Activated gamma-delta T cell treated with anti-CD3 and anti-CD28 coated beads, Interleukin-2, amount 50 U/mL, for 16 hours (primary cell): ENCODE results near the gene ERBB4.

Experiments
- DNase-seq: peaks from one replicate; pipeline ENCODE4 v3.0.0-alpha.2; 2020; ENCODE audit warnings: low read depth

Gene ERBB4

GRCh38 chr2:212360068-212360460 lies 178.5 kb downstream of the ERBB4 start:
- no peak for DNase-seq

DNA sequence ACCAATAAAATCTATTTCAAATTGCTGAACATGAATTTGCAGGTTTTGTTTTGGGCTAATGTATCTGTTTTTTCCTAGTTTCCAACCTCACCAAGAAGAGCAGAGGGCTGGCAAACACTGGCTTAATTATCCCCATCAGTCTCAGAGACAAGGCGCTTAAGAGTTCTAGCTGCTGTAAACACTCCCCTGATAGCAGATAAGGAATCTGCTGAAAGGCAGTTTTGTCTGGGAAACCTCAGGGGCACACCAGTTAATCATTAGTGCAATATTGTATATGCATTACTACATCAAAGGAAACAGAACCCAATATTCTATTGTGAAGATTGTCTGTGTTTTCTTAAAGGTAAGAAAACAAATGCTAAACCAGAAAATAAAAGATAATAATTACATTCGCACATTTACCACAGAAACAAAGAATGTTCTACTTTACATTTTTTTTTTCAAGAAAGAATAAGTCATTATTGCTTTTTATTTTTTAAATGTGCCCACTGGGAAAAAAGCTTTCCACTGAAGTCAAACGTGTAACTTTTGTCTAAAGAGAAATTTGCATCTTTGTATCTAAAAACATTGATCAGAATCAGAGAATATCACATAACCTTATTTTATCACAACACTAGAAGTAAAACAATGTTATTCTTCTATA lies 179.1 kb downstream of the ERBB4 start:
- no peak for DNase-seq

- no peak for DNase-seq
Measured at GRCh38 chr2:212357606-212358005, 181.0 kb downstream of the ERBB4 start.

- no peak for DNase-seq
Measured at GRCh38 chr2:212354382-212354781, 184.2 kb downstream of the ERBB4 start.

GRCh38 chr2:212348501-212348900 lies 190.1 kb downstream of the ERBB4 start:
- no peak for DNase-seq

DNA sequence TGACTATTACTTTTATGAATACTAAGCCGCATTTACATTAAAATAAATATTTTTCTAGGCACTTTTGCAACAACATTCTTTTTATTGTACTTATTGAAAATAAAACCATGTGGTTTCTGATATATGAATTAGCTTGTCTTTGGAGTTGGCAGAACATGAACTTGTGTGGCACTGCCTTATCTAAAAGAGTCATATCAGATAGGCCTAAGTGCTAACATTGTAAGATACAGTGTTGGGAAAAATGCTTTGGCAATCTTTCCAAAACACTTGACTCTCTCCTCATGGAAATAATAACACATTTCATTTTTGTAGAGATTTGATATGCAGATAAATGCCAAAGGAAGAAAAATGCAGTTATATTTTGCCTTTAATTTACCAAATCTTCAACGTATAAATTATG lies 191.7 kb downstream of the ERBB4 start:
- DNase-seq = no peak

DNA sequence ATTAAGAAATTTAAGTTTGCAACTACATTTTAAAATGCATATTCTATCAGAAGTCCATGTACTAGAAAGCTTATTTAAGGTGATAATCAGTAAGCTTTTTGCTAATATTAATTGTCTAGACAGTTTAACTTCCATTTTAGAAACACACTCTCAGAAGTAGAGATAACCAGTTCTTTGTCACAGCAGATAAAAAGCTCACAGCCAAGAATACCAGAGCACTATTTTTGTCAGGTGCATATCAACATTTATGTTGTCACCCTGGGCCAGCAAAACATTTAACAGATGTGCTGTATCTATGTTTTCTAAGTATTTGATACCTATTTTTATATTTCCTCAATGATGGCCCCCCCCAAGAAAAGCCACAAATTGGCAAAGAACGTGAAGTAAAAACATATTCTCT lies 192.6 kb downstream of the ERBB4 start:
- no peak for DNase-seq

DNA sequence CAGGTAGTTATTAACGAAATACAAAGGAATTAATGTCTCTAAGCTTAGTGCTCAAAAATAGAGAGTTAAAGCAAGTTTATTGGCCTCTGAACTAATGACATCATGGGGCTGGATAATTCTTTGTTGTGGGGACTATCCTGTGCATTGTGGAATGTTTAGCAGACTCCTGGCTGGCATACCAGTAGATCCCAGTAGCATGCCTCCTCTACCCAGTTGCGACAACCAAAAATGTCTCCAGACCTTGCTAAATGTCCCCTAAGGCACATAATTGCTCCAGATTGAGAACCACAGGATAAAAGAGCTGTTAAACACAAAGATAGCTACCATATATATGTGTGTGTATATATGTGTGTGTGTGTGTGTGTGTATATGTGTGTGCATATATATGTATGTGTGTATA lies 194.5 kb downstream of the ERBB4 start:
- no peak for DNase-seq

- no peak for DNase-seq
Measured at GRCh38 chr2:212343167-212343566, 195.4 kb downstream of the ERBB4 start.

DNA sequence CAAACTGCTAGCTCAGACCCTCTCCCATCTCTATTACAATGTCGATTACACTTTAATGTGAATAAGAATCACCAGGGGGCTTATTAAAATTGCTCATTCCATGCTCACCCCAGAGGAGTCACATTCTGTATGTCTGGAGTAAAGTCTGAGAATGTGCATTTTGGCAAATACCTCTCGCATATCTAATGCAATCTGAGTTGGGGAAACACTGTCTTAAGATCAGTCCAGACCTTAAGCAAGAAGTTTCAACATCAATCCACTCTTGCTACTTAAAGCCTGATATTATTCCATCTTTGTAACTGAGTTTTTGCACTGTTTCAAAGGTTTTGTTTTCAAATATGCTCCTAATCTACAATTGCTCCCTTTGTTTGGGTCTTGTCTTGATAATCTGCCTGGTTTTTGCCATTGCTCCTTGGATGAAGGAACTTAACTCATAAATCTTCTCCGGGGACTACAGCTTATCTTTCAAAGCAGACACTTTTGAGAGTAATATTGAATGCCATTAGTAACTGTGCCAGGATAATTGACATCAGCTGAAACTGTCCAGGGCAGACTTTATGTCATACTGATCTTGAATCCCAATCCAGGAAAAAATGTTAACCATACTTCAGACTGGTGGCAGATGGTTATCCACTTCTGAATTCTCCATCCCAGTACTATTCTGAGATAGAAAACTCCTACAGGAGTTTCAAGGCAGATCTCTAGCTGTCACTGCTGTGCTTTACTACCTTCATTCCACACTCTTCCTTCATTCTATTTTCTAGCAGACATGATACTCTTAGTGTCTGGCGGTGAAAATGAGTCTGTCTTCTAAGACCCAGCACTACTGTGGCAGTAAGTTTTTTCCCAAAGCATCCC lies 200.9 kb downstream of the ERBB4 start:
- DNase-seq = no peak

DNA sequence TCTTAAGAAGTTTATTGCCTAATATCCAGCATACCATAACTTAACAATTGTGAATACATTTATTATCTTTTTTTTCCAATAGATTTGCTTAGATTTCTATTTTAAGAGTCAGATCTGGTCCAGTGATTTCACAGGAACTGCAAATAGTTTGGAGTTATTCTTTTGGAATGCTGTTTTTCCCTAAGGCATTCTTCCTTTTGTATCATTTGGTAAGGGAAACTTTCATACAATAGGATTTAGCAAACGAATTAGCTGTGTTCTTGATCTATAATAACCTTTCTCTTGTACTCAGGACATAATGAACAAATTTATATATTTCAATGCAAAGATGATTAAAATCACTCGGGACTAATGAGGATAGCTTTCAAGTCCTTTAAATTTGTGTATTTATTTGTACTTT lies 201.6 kb downstream of the ERBB4 start:
- DNase-seq = no peak

DNA sequence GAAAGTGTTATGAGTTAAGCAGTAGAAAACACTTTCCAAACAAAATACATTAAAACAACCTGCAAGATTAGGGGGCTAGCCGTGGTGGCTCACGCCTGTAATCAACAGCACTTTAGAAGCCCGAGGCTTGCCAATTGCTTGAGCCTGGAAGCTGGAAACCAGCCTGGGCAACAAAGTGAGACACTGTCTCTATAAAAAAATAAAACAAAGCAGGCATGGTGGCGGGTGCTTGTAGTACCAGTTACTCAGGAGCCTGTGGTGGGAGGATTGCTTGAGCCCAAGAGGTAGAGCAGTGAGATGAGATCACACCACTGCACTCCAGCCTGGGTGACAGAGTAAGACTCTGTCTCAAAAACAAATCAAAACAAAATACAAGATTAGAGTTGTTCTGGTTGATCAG lies 208.3 kb downstream of the ERBB4 start:
- DNase-seq = no peak

GRCh38 chr2:212328712-212329496 lies 209.7 kb downstream of the ERBB4 start:
- DNase-seq = no peak

- DNase-seq = no peak
Measured at GRCh38 chr2:212328136-212328535, 210.5 kb downstream of the ERBB4 start.

DNA sequence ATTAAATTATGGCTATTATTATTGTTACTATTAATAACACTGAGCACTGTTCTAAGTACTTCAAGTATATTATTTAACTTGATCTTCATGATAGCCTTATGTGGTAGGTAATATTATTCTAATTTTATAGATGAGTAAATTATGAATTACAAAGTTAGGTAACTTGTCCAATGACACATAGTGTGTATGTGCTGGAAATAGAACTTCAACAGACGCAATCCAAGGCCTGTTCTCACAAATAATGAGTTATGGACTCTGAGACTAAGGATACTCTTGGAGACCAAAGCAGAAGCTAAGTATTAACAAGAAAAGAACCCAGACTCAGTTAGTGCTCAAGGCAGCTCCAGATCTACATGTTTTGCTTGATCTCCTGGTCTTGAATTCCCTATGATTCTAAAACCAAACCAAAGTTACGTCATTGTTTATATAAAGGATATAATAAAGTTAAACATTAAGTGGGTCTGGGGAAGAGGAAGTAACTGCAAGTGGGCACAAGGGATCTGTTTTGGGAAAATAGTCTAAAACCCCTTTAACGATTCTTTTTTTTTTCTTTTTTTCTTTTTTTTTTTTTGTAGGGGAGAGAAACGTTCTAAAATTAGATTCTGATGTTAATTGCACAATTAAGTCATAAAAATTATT lies 211.3 kb downstream of the ERBB4 start:
- DNase-seq = no peak

DNA sequence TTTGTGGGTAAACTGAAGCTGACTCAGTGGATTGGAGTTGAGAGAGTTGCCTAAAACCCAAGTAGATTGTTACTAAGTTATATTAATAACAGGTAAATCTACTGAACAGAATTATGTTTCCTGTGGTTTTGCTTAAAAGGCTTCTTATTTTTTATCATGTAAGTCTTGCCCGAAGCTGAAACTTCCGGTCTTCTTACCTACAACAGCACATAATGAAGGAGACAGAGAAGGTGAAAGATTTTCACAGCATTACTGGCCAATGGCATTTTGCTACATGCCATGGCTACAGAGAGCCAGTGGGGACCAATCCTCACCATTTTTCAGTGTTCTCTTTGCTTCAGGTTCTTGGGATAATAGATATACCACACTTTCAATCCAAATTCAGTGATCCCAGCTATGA lies 220.0 kb downstream of the ERBB4 start:
- DNase-seq = no peak

DNA sequence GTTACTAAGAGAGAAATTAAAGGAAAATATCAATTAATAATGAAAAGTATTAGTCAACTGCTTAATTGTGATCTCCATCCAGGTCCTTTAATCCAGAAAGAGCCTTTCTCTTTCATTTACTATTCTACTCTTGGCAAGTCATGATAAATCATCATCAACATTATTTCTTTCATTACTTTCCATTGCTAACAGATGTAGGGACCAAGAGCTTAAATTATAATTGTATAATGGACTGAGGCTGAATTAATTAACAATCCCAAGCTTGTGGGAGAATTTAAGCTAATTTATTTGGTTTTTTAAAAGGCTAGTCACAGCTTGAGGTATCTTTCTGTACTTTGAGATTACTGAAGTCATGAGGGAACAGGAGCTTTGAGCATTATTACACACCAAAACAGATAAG lies 223.9 kb downstream of the ERBB4 start:
- no peak for DNase-seq

DNA sequence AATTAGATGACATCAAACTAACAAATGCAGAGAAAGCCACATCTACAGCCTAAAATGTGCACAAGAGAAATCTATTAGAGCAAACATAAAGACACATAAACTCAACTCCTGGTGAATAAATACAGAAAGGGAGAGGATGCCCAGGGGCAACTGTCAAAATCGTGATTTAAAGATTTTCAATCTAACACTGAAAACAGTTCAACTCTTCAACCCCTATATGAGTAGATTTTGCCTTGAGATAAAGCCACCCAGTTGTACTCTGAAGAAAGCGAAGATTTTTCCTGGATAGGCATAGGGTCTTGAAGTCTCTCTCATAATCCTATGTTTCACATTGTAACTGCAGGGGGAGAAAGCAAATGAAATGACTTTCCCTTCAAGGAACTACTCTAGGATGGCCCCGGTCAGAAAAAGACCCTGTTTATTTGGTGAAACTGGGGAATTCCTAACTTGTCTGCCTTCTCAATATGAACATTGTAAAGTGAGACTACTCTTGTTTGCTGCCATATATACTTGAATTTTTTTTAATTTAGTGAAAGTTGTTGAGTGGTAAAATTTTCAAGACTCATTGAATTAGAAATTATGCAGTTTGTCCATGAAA lies 226.7 kb downstream of the ERBB4 start:
- DNase-seq = no peak

- no peak for DNase-seq
Measured at GRCh38 chr2:212299943-212300342, 238.7 kb downstream of the ERBB4 start.

DNA sequence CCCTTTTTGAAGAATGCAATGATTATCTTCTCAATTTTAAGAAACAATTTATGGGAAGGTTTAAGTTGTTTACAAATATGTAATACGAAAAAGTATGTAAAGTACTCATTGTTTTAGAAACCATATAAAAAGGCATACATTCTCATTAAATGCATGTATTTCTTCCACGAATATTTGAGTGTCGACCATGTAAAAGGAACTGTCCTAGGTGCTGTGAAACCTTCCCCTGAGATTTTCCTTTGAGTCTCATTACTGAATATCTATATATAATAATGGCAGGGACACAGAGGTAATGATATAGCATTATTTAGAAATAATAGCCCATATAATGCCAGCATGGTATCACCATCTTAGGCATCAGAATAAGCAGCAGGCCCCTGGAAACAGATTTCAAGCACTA lies 239.3 kb downstream of the ERBB4 start:
- no peak for DNase-seq

- no peak for DNase-seq
Measured at GRCh38 chr2:212295571-212295970, 243.0 kb downstream of the ERBB4 start.

DNA sequence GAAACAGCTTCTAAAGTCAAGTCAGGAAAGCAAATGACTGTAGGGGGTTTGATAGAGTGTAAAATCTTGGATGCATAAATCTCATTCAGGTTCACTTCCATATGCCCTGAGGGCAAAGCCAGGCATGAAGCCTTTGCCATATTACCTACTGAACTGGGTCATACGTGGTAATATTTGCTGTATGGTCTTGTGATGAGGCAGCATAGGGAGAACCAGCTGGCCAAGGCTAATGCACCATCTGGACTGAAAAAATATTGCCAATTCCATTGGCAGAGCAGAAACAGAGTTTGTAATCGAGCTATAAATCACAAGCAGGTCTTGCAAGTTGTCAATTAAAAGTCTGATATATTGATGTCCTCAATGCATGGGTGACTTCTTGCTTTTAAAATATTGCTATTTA lies 243.8 kb downstream of the ERBB4 start:
- DNase-seq = no peak
